GM21717 (cell line): Measurements from ENCODE around the gene KRTAP3-3.
"Not testable (repeated sequence)": the region's sequence is repeated elsewhere in the genome, so short reads cannot be mapped to it uniquely, and the experiment has no call there.

Experiments used
- ATAC-seq: cut with Tn5 transposase; IDR thresholded peaks from one replicate; pipeline ENCODE4 v1.9.1; 2021; ENCODE audit warnings: mild to moderate bottlenecking, moderate library complexity; ENCODE audit not compliant: unreplicated experiment

The KRTAP3-3 gene

DNA sequence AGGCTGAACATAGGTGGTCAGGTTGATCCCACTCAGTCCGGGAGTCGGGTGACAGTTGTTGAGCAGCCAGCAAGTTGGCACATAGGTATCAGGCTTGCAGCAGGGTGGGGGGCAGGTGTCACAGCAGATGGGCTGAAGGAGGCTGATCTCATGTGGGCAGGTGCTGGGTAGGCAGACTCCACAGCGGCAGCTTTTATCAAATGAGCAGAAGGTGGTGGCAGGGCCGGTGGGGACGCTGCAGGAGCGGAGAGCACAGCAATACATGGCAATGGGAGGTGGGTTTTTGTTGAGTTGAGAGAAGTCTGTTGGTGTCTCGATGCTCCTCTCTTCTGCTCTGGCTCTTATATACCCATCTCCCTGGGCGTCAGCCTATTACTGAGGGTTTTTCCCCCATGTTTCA, 14.8 kb upstream of the KRTAP3-3 start, which contains the start of gene KRTAP3-1:
TSS of gene KRTAP3-1 (minus strand) at position 318 of the 400 bp plus-strand sequence. CDS start at position 264, 54 bp downstream.
- no peak for ATAC-seq

DNA sequence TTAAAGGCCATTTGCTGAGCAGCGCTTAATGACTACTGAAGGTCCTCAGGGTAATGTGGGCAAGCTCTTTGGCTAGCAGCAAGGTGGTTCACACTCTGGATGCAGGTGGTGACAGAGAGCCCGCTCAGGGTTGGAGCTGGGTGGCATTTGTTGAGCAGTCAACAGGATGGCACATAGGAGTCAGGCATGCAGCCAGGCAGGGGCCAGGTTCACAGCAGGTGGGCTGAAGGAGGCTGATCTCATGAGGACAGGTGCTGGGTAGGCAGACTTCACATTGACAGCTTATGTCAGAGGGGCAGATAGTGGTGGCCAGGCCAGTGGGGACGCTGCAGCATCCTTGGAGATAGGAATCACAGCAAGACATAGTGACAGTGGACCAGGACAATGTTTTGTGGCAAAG, 10.4 kb upstream of the KRTAP3-3 start:
- ATAC-seq = no peak

DNA sequence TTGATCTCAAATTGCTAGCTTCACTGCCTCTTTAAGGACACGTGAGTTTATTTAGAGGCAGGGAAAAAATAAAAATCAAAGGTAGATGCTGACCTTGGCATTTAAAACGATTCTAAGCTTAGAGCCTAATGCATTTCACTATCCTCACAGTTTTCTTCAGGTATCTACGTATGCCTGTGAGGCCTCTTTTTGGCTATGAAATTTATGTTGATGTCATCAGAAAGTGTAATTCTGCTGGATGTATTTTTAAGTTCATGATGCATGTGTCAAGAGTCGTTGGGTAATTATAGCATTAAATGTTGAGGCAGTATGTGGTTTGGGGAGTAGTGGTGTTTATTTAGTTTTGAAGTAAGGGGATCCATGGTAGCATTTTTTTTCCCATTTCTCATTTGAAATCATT, 10.0 kb upstream of the KRTAP3-3 start:
- ATAC-seq = no peak

DNA sequence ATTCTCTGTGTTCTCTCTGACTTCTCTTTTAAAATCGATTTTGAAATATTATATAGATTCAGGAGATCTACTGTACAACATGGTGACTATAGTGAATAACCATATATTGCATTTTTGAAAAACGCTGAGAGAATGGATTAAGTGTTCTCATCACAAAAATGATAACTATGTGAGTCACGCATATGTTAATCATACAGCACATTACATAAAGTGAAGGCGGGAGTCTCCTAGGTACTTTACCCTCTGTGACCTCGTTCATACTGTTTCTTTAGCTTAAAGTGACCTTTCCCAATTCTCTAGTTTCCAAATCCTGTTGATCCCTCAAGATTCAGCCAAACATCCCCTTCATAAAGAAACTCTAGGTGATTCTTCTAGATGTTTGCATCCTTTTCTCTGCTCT, 8.8 kb upstream of the KRTAP3-3 start:
- no peak for ATAC-seq

DNA sequence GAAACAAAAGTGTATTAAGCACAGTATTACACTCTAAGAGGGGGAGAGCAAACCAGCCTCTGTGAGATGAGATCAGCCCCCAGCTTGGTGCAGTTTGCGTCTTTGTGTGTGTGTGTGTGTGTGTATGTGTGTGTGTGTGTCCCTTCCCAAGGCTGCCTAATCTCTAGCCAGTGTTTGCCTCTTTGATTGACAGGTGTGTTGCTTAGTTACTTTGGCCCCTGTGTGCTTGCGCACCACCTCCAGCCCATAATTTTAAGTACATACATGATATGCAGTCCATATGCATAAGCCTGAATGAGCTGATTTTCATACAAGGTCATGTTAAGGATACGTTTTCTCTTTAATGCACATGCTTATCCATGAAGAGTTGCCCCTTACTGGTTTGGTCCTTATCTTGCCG, 7.8 kb upstream of the KRTAP3-3 start:
- no peak for ATAC-seq

DNA sequence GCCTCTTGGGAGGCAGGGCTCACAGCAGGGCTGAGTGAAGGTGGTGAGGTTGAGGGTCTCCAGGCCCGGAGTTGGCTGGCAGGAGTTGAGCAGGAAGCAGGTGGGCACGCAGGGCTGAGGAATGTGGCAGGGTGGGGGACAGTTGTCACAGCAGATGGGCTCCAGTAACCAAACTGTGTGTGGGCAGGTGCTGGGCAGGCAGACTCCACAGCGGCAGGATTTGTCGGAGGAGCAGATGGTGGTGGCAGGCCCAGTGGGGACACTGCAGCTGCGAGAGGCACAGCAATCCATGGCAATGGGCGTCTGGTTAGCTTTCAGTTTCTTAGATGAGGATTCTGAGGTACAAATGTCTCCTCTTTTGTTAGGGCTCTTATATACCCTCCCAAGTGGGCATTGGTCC, 5.6 kb upstream of the KRTAP3-3 start, which contains the start of gene KRTAP3-2:
TSS of gene KRTAP3-2 (minus strand) at position 344 of the 400 bp plus-strand sequence. CDS start at position 291, 53 bp downstream.
- ATAC-seq = not testable (repeated sequence)

DNA sequence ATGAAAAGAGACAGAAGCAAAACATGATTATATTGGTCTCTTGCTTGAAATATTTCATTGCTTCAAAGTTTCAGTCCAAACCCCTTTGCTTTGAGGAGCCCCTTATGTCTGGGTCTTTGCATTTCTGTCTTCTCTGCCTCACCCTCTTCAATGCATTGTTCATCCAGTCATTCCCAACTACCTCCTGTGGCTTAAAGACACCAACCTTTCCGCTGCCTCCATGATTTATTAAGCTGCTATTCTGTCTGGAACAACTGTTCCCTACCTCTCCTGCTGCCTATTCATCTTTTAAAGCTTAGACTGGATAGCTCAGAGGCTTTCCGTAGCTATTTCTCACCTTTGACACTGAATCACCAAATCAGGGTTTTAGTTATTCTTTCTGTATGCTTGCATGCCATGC, 3.4 kb upstream of the KRTAP3-3 start:
- ATAC-seq = no peak

DNA sequence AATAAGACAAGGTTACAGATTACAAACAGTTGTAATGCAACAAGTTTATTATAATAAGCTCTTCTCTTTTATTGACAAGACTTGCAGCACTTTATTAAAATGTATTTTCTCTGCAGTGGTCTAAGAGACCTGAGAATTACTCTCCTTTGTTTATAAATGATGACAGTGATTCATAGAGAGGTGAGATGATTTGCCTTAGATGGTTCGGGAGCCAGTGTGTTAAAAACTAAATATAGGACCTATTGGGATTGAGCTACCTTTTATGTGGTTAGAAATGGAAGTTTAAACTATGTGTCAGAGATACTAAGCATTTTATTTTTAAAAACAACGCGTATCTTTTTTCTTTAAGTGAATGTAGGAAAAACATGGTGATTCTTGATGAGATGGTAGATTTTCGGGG, 2.9 kb upstream of the KRTAP3-3 start:
- no peak for ATAC-seq

DNA sequence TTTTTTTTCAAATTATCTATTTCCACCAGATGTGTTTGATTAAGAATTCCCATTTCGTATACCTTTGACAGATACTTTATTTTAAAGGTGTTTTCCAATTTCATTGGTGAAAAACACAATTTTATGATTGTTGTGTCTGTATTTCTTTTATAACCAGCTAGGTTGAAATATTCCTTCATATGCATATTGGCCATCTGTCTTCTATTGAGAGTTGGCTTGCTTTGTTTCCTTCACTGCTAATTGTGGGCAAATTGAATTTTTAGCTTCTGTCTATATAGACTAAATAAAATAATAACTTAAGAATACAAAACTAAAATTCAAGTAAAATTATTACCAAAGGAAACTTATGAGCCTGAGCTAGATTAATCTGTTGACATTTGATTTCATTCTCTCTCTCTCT, 1.2 kb upstream of the KRTAP3-3 start:
- ATAC-seq = no peak

DNA sequence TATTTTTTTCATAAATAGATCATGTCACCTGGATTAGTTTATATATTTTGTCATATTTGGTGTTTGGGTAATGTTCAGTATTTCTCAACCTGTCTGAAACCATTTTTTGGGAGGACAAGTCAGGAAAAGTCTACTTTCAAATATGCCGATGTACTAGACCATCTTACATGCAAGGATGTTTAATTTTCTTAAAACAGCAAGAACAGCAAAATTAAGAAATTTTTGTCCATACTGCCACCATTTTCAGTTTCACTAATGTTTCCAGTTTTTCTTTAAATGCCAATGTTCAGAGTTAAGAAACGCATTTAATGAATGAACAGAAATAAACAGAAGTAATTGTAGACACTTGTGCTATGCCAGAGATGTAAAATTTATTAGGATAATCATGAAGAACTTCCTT, 880 bp downstream of the KRTAP3-3 start:
- no peak for ATAC-seq

DNA sequence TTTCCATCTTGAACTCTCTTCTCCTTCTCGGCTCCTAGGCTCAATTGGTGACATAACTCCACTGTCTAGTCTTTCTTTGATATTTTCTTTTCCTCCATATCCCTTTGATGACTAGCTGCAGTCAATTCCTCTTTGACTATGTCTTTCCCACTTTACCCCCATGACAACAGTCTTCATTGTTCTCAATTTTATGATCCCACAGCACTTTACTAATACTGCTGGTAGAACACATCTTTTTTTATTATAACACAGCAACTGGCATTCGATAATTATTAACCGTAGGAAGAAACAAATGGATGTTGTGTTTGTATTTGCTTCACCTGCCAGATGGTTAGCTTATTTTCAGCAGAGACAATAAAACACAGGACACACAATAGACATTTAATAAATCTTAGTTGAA, 1.3 kb downstream of the KRTAP3-3 start:
- ATAC-seq = no peak

DNA sequence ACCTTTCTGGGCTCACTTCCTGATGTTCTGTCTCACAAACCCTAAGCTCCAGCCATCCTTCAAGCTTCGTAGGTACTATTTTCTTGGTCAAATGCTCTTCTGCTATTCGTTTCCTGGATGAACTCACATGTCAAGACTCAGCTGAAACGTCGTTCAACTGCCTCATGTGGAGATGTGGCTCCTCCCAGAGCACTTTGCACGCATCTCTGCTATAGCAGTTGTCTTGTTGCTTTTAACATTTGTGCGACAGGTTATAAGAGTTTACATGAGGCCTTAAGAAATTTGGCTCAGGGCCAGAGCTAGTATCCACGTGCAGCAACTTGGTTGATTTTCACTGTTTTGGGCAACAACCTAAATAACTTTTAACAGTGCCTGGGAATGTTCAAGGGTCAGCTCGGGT, 7.0 kb downstream of the KRTAP3-3 start:
- ATAC-seq = no peak

DNA sequence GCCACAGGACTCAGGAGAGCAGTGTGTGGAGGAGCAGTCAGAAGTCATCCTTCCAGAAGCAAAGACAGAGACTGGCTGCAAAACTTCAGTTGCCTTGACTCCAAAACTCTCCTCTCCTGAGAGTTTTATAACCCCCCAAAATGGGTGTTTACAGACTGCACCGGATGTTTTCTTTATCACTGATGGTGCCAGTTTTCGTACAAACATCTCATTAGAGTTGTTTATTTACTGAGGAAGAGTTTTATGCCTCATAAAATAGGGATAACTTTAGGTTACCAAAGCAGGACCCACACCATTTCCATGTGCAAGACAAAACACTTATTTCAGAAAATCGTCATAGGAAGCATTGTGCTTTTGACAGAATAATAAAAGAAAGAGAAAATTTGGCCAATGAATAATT, 9.7 kb downstream of the KRTAP3-3 start, which contains the start of gene KRT40:
TSS of gene KRT40 (minus strand) at position 101 of the 400 bp plus-strand sequence. CDS start at position 48, 53 bp downstream.
- ATAC-seq = no peak

DNA sequence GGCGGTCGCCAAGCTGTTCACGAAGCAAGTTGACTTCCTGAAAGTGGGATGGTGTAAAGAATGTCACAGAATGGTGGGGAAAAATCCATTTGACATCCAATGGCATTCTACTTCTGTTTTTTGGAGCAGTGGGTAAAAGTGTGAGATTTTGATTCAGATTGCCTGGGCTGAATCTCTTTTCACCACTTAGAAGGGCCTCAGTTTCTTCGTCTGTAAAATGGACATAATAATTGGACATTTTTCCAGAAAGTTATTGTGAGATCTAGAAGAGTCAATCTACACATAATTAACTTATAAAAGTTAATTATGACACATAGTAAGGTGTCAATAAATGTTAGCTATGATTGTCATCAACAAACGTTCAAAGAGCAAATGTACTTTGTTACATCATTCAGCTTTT, 12.8 kb downstream of the KRTAP3-3 start:
- no peak for ATAC-seq

DNA sequence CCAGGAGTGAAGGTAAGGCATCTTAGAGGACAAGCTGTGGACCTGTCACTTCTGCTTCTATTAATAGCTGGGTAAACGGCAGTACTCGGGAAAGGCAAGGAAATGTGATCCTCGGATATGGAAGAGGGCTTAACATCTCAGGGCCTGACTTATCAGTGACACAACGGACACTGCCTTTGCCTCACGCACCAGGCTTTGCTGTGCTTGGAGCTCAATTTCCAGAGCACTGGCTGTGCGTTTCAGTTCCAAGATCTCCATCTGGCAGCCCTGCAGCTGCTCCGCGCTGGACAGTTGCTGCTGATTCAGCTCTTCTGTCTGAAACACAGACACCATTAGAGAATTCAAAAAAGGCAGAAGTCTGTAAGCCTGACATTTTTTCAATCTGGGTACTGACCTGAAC, 13.4 kb downstream of the KRTAP3-3 start:
- ATAC-seq = no peak

DNA sequence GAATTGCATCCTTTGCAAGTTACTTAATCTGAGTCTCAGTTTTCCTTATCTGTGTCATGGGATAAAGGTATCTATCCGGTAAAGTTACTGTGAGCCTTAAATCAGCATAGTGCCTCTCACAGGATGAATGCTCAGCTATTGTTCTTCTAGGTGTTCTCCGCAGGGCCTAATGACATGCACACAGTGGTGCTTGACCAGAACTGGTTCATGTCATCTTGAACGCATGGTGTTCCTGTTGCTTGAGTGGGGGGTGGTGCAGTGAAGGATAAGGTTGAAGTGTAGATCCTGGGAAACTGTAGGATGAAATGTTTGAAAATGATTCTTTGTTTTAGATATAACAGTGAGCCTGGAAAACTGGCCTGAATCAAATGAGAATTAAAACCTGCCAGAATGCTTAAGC, 13.8 kb downstream of the KRTAP3-3 start:
- ATAC-seq = no peak

DNA sequence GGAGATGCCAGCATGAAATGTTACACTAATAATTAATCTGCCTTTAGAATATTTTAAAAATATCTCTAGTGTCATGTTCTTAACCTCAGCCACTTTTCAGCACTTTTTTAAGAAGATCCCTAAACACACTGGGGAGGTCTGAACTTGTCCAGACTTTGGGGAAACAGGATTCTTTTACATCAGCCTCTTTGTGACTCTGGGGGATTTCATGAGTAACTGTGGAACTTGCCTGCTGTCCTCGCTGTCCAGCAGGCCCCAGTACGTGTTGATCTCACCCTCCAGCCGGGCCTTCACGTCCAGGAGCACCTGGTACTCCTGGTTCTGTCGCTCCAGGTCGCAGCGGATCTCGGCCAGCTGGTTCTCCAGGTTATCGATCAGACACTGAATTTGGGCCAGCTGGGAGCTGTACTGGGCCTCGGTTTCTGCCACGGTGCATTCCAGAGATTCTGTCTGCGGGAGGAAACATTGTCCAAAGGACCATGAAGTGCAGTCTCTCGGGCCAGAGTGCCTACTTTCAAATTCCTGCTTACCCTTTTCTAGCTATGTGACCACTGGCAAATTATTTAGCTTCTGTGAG, 15.3 kb downstream of the KRTAP3-3 start:
- ATAC-seq = no peak

DNA sequence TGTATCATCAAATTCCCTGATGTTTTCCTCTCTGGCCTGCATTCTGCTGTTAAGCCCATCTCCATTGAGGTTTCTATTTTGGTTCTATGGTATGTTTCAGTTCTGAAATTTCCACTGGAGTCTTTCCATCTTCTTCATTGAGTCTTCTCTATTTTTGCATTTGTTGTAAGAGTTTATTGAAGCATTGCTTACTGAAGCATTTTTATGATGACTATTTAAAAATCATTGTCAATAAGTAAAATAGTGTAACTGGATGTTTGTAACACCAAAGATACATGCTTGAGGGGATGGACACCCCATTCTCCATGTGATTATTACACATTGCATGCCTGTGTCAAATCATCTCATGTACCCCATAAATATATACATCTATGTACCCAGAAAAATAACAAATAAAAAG, 18.4 kb downstream of the KRTAP3-3 start:
- no peak for ATAC-seq

DNA sequence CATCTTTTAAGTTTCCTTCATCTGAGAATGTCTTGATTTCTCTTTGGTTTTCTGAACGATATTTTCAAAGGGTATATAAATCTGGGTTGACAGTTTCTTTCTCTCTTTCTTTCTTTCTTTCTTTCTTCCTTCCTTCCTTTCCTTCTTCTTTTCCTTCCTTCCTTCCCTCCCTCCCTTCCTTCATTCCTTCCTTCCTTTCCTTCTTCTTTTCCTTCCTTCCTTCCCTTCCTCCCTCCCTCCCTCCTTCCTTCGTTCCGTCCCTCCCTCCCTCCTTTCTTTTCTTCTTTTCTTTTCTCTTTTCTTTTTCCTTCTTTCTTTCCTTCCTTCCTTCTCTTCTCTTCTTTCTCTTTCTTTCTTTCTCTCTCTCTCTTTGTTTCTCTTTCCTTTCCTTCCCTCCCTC, 19.6 kb downstream of the KRTAP3-3 start:
- ATAC-seq = no peak

DNA sequence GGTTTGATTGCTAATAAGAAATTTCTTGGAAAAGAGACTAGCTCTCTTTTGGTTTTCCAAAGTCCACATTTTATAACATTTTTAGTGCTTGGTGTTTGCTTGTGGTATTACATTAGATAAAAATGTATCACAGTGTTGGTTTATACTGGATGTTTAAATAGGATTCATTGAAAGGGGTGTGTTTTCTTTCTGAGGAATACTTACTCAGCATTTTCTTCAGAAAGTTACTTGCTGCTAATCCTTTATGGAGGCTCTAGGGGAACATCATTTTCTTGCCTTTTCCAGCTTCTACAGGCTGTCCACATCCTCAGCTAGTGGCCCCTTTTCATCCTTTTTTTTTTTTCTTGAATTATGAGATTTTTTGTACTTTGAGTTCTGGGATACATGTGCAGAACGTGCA, 26.4 kb downstream of the KRTAP3-3 start:
- ATAC-seq = no peak

DNA sequence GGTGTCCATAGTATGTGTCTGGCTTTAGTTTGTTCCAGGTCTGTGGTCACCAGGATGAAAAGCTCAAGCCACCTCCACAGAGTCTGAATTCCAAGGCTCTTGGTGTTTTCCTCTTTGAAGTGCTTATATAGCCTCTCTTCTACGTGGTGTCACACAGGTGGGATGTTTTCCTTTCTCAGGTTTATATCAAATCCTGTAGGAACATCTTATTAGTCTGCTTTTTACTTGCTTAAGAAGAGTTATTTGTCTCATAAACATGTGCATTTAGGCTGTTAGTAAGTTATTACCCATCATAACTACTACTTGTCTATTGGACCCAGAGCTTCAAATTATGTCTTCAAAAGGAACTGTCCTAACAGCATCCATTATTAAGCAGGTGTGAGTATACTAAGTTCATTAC, 27.1 kb downstream of the KRTAP3-3 start, which contains the start of gene KRT39:
TSS of gene KRT39 (minus strand) at position 101 of the 400 bp plus-strand sequence. CDS start at position 9, 92 bp downstream.
- no peak for ATAC-seq

DNA sequence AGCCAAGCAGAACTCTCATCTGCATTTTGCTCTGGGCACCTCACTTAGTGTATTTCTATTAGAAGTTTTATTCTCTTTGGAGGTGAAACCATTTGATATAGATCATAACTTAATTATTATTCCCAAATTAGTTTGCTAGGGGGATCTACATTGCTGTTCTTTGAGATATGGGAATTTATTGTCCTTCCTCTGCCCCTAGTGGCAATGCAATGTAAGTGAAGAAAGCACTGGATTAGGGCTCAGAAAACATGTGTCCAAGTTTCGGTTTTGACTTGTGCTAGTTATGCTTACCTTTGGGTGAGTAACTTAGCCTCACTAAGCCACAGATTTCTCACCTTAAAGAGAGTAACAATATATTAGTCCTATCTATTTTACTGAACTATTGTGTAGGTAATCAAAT, 30.1 kb downstream of the KRTAP3-3 start:
- no peak for ATAC-seq

DNA sequence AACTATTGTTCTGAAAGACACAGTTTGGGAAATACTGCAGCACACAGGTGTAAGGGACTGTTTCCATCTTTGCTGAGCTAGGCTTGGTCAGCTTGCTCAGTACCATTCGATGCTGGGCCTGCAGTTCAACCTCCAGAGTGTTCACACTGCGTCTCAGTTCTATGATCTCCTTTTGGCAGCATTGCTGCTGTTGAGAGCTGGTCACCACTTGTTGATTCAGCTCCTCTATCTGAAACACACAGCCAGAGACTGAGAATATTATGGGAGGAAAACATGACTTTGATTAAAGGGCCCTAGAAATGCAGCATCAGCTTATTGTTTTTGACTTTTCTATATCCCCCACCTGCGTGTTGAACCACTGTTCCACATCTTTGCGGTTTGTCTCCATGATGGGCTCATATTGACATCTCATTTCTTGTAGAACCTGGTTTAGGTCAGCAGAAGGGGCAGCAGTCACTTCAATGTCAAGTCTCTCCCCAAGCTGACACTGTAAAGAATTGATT, 31.9 kb downstream of the KRTAP3-3 start:
- no peak for ATAC-seq
